ENCODE measurements around the gene ACSM3. TPM values are rescaled to one million over a fixed set of nuclear protein-coding genes. Genes with fewer than 3 reads are reported as not detected.
A peak's percentile ranks its signal among the peaks of the same experiment; 100 is the strongest.
"Not testable (repeated sequence)": the region's sequence is repeated elsewhere in the genome, so short reads cannot be mapped to it uniquely, and the experiment has no call there.

ACSM3 gene, protein sequence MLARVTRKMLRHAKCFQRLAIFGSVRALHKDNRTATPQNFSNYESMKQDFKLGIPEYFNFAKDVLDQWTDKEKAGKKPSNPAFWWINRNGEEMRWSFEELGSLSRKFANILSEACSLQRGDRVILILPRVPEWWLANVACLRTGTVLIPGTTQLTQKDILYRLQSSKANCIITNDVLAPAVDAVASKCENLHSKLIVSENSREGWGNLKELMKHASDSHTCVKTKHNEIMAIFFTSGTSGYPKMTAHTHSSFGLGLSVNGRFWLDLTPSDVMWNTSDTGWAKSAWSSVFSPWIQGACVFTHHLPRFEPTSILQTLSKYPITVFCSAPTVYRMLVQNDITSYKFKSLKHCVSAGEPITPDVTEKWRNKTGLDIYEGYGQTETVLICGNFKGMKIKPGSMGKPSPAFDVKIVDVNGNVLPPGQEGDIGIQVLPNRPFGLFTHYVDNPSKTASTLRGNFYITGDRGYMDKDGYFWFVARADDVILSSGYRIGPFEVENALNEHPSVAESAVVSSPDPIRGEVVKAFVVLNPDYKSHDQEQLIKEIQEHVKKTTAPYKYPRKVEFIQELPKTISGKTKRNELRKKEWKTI
- 0.44 and 0.80 TPM in 2 replicates for polyA plus RNA-seq (2012; rRNA removed)
- polyA plus RNA-seq (2012; cell fraction: cytosol; rRNA removed): 0.81 and 0.89 TPM in 2 replicates
- polyA plus RNA-seq (2012; cell fraction: nucleus; rRNA removed): 0.38 and 0.42 TPM in 2 replicates

GRCh38 chr16:20763461-20764232 is at the start of gene ACSM3:
Gene ACSM3 (plus strand): TSS chr16:20764014. CDS start chr16:20770035, 6,021 bp downstream.
- 5% methylated on average over 10 of the region's 10 CpGs for WGBS (ENCODE audit: low lambda C conversion rate)

DNA sequence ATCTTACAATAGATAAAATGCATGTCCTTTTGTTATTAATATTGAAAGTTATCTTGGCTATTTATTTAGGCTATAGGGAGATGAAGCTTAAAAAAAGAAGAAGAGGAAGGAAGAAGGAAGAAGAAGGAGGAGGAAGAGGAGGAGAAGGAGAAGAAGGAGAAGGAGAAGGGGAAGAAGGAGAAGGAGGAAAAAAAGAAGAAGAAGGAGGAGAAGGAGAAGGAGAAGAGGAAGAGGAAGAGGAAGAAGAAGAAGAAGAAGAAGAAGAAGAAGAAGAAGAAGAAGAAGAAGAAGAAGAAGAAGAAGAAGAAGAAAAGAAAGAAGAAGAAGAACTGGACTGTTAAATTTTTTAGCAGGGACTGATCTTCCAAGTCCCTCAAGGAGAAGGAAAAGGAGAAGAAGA is 46.1 kb upstream of the ACSM3 start:
- H3K9ac ChIP-seq; H4K20me1 ChIP-seq (ENCODE audit: insufficient read depth); H3K9me2 ChIP-seq; H3F3A ChIP-seq (replicated peaks; ENCODE audit: insufficient read depth); H3K4me2 ChIP-seq; H3K79me2 ChIP-seq (ENCODE audit: insufficient read depth); H3K9me3 ChIP-seq; H2AFZ ChIP-seq (ENCODE audit: low read depth); CTCF ChIA-PET; POLR2A ChIA-PET; H3K4me3 ChIP-seq (ENCODE audit: low read depth in 2 of 2, low read length in 1 of 2); H3K27ac ChIP-seq (ENCODE audit: low read depth in 2 of 2, low read length in 1 of 2); H3K36me3 ChIP-seq (replicated peaks in 1 of 2; ENCODE audit: control insufficient read depth in 1 of 2, insufficient read depth in 2 of 2, low read length in 1 of 2); DNase-seq; H3K27me3 ChIP-seq (ENCODE audit: insufficient read depth); H3K4me1 ChIP-seq (ENCODE audit: control insufficient read depth in 1 of 2, insufficient read depth in 2 of 2, low read depth in 1 of 2, low read length in 1 of 2): not testable (repeated sequence)

More at GRCh38 chr16:20763461-20764232, at the start of gene ACSM3:
- H3K4me2 ChIP-seq: peak within 1 kb of the TSS; percentile 25; the same call in 1 of the 2 replicates
- H3K36me3 ChIP-seq (replicated peaks in 1 of 2; ENCODE audit: control insufficient read depth in 1 of 2, insufficient read depth in 2 of 2, low read length in 1 of 2): no peaks in the 10 kb centered on the region
- peak within 1 kb of the TSS; percentile 52 to 63 for H3K4me3 ChIP-seq (ENCODE audit: low read depth in 2 of 2, low read length in 1 of 2)
- no peaks in the 10 kb centered on the region for H3K9me3 ChIP-seq
- H3K9me2 ChIP-seq: no peaks in the 10 kb centered on the region
- DNase-seq: peak; percentile 13
- peak within 1 kb of the TSS; percentile 88 for H2AFZ ChIP-seq (ENCODE audit: low read depth)
- no peak within 1 kb of the TSS for H3K9ac ChIP-seq
- no peak within 1 kb of the TSS for H3K27ac ChIP-seq (ENCODE audit: low read depth in 2 of 2, low read length in 1 of 2)
- POLR2A ChIA-PET: no interaction called here
- no peaks in the 10 kb centered on the region for H3F3A ChIP-seq (replicated peaks; ENCODE audit: insufficient read depth)
- no peaks in the 10 kb centered on the region for H4K20me1 ChIP-seq (ENCODE audit: insufficient read depth)
- TF ChIP-seq RCOR1 (IDR thresholded peaks at IDR 0.05; ENCODE audit: low read length) (no peak), MAX (IDR thresholded peaks at IDR 0.05; ENCODE audit: low read depth) (0 out of 2 replicates have a peak, but pooled peaks have one; percentile 40), POLR2AphosphoS5 (IDR thresholded peaks at IDR 0.05; ENCODE audit: low read depth, low read length) (no peak), SIN3A (IDR thresholded peaks at IDR 0.05; ENCODE audit: borderline replicate concordance, low read depth, low read length) (no peak), MXI1 (IDR thresholded peaks at IDR 0.05; ENCODE audit: low read depth, low read length) (no peak), TEAD4 (IDR thresholded peaks at IDR 0.05; ENCODE audit: borderline replicate concordance, insufficient read depth) (no peak), YY1 (IDR thresholded peaks at IDR 0.05; ENCODE audit: low read depth) (peak; percentile 26; the same call in 1 of the 2 replicates), SMC3 (IDR thresholded peaks at IDR 0.05; ENCODE audit: low read depth, low read length) (no peak)
- no peaks in the 10 kb centered on the region for H3K4me1 ChIP-seq (ENCODE audit: control insufficient read depth in 1 of 2, insufficient read depth in 2 of 2, low read depth in 1 of 2, low read length in 1 of 2)
- H3K79me2 ChIP-seq (ENCODE audit: insufficient read depth): no peaks in the 10 kb centered on the region
- CTCF ChIA-PET: interaction anchor here (0.6 kb wide), 1 partner anchor 1674 kb away, joined by 3 read pairs; no protein-coding TSS in a partner anchor
- H3K27me3 ChIP-seq (ENCODE audit: insufficient read depth): no peaks in the 10 kb centered on the region
